ENCODE data around the gene CIB2.

The CIB2 gene

DNA sequence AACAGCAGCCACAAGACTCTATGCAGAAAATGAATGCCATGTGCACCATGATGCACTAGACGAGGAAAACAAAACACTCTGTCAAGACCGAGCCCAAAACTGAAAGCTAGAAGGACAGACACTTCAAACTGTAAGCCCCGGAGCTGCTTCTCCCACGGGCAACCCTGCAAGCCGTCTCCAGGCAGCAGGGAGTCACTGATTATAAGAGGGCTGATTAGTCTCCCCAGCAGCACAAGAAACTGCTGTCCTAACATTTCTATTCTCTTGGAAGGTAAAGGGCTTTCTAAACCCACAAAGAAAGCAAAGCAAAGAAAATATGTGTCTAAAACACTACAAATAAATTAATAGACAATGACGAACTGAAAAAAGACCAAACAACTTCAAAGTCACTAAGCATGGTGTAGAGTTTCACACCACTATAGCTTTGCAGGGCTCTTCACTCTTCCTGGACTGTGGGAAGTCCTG is 69.2 kb downstream of the CIB2 start:
- H4K20me1 ChIP-seq (ENCODE audit: control insufficient read depth, insufficient read depth, low read depth, low read length), result peaks cover 7% of the 10 kb centered on the region; the same call in 1 of the 2 replicates
- peaks cover 5% of the 10 kb centered on the region; the same call in 1 of the 2 replicates for H3K36me3 ChIP-seq (ENCODE audit: control insufficient read depth, low read length)
- peaks cover 76% of the 10 kb centered on the region for H3K79me2 ChIP-seq (ENCODE audit: control insufficient read depth, low read length)
- H3K4me3 ChIP-seq (ENCODE audit: low read length), result peak overlapping the region; percentile 34; the same call in 1 of the 2 replicates
- H3K4me1 ChIP-seq (ENCODE audit: control insufficient read depth, low read length), result peaks cover 43% of the 10 kb centered on the region
- 0 out of 2 replicates have a peak, but pooled peaks cover 2% of the 10 kb centered on the region for H3F3A ChIP-seq (ENCODE audit: control insufficient read depth, insufficient read depth)
- H3K27me3 ChIP-seq (ENCODE audit: control insufficient read depth, low read length), result no peaks in the 10 kb centered on the region
- no peaks in the 10 kb centered on the region for H3K9me2 ChIP-seq (replicated peaks; ENCODE audit: control insufficient read depth, low read length)
- H3K27ac ChIP-seq (ENCODE audit: low read depth, low read length), result no peak overlapping the region
- peak overlapping the region; percentile 53 for H3K4me2 ChIP-seq (ENCODE audit: low read length)
- no peaks in the 10 kb centered on the region for H3K9me3 ChIP-seq (ENCODE audit: control insufficient read depth, insufficient read depth, low read length)
- TF ChIP-seq EZH2phosphoT487 (IDR thresholded peaks at IDR 0.05; ENCODE audit: borderline replicate concordance, low read length) (no peak), CTCF (IDR thresholded peaks at IDR 0.05; ENCODE audit: low read depth, low read length, poor library complexity, severe bottlenecking) (no peak)

DNA sequence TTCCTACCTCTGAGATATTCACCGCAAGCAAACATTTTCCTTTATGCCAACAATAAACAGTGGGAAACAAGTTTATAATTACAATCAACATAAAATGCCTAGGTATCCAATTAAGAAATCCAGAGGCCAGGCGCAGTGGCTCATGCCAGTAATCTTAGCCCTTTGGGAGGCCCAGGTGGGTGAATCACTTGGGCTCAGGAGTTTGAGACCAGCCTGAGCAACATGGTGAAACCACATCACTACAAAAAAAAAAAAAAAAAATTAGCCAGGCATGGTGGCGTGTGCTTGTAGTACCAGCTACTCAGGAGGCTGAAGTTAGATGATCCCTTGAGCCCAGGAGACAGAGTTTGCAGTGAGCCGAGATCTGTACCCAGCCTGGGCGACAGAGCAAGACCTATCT is 71.0 kb downstream of the CIB2 start:
- Histone ChIP-seq H4K20me1 (ENCODE audit: control insufficient read depth, insufficient read depth, low read depth, low read length) (peaks cover 2% of the 10 kb centered on the region; the same call in 1 of the 2 replicates), H3K27me3 (ENCODE audit: control insufficient read depth, low read length) (no peaks in the 10 kb centered on the region), H3K4me3 (ENCODE audit: low read length) (no peak overlapping the region), H3K36me3 (ENCODE audit: control insufficient read depth, low read length) (no peaks in the 10 kb centered on the region), H3K4me2 (ENCODE audit: low read length) (no peak overlapping the region), H3F3A (ENCODE audit: control insufficient read depth, insufficient read depth) (0 out of 2 replicates have a peak, but pooled peaks cover 2% of the 10 kb centered on the region), H3K27ac (ENCODE audit: low read depth, low read length) (no peak overlapping the region), H3K79me2 (ENCODE audit: control insufficient read depth, low read length) (peaks cover 76% of the 10 kb centered on the region), H3K9me2 (replicated peaks; ENCODE audit: control insufficient read depth, low read length) (no peaks in the 10 kb centered on the region), H3K9me3 (ENCODE audit: control insufficient read depth, insufficient read depth, low read length) (no peaks in the 10 kb centered on the region), H3K4me1 (ENCODE audit: control insufficient read depth, low read length) (peaks cover 39% of the 10 kb centered on the region)
- TF ChIP-seq CTCF (IDR thresholded peaks at IDR 0.05; ENCODE audit: low read depth, low read length, poor library complexity, severe bottlenecking) (no peak), EZH2phosphoT487 (IDR thresholded peaks at IDR 0.05; ENCODE audit: borderline replicate concordance, low read length) (no peak)

- Histone ChIP-seq H3K36me3 (ENCODE audit: control insufficient read depth, low read length) (no peaks in the 10 kb centered on the region), H3K9me3 (ENCODE audit: control insufficient read depth, insufficient read depth, low read length) (no peaks in the 10 kb centered on the region), H3K4me1 (ENCODE audit: control insufficient read depth, low read length) (peaks cover 39% of the 10 kb centered on the region), H3K4me3 (ENCODE audit: low read length) (no peak overlapping the region), H4K20me1 (ENCODE audit: control insufficient read depth, insufficient read depth, low read depth, low read length) (peaks cover 2% of the 10 kb centered on the region; the same call in 1 of the 2 replicates), H3K4me2 (ENCODE audit: low read length) (no peak overlapping the region), H3K27me3 (ENCODE audit: control insufficient read depth, low read length) (no peaks in the 10 kb centered on the region), H3K79me2 (ENCODE audit: control insufficient read depth, low read length) (peaks cover 69% of the 10 kb centered on the region), H3K9me2 (replicated peaks; ENCODE audit: control insufficient read depth, low read length) (no peaks in the 10 kb centered on the region), H3F3A (ENCODE audit: control insufficient read depth, insufficient read depth) (0 out of 2 replicates have a peak, but pooled peaks cover 2% of the 10 kb centered on the region), H3K27ac (ENCODE audit: low read depth, low read length) (no peak overlapping the region)
- TF ChIP-seq CTCF (IDR thresholded peaks at IDR 0.05; ENCODE audit: low read depth, low read length, poor library complexity, severe bottlenecking) (no peak), EZH2phosphoT487 (IDR thresholded peaks at IDR 0.05; ENCODE audit: borderline replicate concordance, low read length) (no peak)
These were observed 72.0 kb downstream of the CIB2 start for GRCh38 chr15:78059110-78059839.

Measured in DOHH2 (cell line).